ENCODE data around the gene MESP1. TPM values are rescaled to one million over a fixed set of nuclear protein-coding genes. Genes with fewer than 3 reads are reported as not detected.
"Not testable (repeated sequence)": the region's sequence is repeated elsewhere in the genome, so short reads cannot be mapped to it uniquely, and the experiment has no call there.

MESP1 gene
- total RNA-seq, 6 experiments from 2014 or later, result 0.86 to 3.0 (median 2.1) TPM

DNA sequence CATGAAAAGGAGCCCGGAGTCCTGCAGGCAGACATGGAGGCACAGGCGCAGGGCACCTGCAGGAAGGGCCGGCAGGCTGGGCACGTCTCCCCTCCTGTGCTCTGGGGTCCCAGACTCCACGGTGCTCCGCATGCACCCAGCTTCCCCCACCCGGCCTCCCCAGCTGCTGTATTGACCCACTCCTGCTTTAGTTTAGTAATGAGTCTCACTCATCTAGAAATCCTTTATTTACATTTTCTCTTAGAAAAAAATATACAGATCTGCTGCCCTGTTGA lies 33.6 kb upstream of the MESP1 start:
- ATAC-seq, result no peak
- peaks cover 0 to 35% (median 17%) of the 10 kb centered on the region in 4 donors for H3K4me1 ChIP-seq
- no peaks in the 10 kb centered on the region for H3K27me3 ChIP-seq
- H3K4me3 ChIP-seq, result no peak overlapping the region
- H3K27ac ChIP-seq, result peak overlapping the region in 1 of 3 donors; percentile 45
- H3K9me3 ChIP-seq, result no peaks in the 10 kb centered on the region
- H3K36me3 ChIP-seq, result peaks cover 0 to 31% (median 20%) of the 10 kb centered on the region in 4 donors
- TF ChIP-seq, protein P1, sequence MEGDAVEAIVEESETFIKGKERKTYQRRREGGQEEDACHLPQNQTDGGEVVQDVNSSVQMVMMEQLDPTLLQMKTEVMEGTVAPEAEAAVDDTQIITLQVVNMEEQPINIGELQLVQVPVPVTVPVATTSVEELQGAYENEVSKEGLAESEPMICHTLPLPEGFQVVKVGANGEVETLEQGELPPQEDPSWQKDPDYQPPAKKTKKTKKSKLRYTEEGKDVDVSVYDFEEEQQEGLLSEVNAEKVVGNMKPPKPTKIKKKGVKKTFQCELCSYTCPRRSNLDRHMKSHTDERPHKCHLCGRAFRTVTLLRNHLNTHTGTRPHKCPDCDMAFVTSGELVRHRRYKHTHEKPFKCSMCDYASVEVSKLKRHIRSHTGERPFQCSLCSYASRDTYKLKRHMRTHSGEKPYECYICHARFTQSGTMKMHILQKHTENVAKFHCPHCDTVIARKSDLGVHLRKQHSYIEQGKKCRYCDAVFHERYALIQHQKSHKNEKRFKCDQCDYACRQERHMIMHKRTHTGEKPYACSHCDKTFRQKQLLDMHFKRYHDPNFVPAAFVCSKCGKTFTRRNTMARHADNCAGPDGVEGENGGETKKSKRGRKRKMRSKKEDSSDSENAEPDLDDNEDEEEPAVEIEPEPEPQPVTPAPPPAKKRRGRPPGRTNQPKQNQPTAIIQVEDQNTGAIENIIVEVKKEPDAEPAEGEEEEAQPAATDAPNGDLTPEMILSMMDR (IDR thresholded peaks at IDR 0.05), result no peak
- TF ChIP-seq POLR2A (IDR thresholded peaks at IDR 0.05), result no peak
- peak in 1 of 3 donors; percentile 41 for DNase-seq
- 86% methylated on average over 1 of the region's 7 CpGs for WGBS (ENCODE audit: insufficient coverage, low coverage, low lambda C conversion rate, missing lambda C conversion rate)
- intact Hi-C loops (cut with DNase I), result no loop called here

DNA sequence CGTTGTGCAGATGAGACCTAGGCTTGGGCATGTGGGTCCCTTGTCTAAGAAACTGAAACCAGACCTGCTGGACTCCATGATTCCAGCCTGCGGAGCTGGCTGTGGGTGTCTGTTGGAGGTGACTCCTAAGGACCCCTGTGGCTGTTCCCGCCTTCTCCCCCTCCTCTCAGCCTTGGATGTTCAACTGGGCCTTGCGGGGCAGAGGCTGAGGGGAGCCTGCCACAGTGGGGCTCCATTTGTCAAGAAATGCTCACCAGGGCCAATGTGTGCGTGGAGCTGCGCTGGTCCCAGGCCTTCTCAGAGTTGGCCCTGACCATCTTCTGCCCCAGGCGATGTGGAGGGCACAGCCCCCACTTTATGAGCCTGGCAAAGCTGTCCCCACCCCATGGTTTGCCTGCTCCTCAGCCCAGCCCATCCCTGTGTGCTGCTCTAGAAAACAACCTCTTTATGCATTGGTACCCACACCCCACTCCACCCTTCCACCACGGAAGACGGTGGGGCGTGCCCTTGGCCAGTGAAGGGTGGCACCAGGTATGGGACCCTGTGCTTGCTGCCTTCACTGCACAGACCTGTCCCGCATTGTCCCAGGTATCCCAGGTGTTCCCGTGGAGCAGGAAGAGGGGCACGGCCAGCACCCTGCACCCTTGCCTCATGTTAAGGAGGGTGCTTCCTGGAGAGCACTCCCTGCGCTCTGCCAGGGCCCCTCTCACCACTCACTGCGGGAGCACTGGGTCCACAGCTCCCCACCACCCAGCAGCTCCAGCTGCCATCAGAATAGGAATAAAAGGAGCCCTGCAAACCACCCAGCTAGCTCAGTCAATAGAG lies 33.0 kb upstream of the MESP1 start:
- peak overlapping the region in 1 of 3 donors; percentile 45 for H3K27ac ChIP-seq
- H3K9me3 ChIP-seq, result no peaks in the 10 kb centered on the region
- H3K36me3 ChIP-seq, result peaks cover 0 to 26% (median 17%) of the 10 kb centered on the region in 4 donors
- TF ChIP-seq POLR2A (IDR thresholded peaks at IDR 0.05), result no peak
- TF ChIP-seq, protein P1 (IDR thresholded peaks at IDR 0.05), result no peak
- no peak overlapping the region for H3K4me3 ChIP-seq
- peaks cover 0 to 35% (median 17%) of the 10 kb centered on the region in 4 donors for H3K4me1 ChIP-seq
- DNase-seq, result peak in 1 of 3 donors; percentile 44
- no peaks in the 10 kb centered on the region for H3K27me3 ChIP-seq
- no peak for ATAC-seq
- 89% methylated on average over 3 of the region's 15 CpGs for WGBS (ENCODE audit: insufficient coverage, low coverage, low lambda C conversion rate, missing lambda C conversion rate)
- intact Hi-C loops (cut with DNase I), result no loop called here

DNA sequence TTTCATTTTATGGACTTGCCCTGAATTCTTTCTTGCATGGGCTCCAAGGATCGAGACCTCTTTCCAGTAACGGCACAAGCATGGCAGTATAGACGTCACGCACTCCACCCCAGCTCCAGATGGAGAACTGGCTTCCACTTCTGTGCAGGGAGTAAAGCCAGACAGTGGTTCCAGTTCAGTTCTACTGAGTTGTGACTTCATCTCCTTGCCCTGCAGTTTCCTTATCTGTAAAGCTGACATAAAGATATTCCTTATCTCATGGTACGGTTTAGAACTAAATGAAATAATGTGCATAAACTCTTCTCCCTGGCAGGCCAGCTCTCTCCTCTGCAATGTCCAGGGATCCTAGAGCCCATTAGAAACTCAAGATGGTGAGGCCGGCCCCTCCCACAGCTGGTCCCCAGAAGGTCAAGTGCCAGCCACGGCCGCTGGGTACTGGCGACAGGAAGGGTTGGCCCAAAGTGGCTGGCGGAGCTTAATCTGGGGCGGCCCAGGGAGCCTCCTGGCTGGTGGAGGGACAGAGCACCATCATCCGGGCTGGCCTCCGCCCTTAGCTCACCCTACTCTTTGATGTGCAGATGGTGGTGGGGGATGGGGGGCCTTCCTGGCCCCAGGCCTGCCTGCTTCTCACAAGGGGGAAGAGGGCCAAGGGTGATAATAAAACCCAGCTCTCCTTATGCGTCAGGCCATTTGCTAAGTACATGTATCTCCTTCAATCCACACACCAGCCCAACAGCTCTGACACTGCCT lies 32.2 kb upstream of the MESP1 start:
- WGBS (ENCODE audit: insufficient coverage, low coverage, low lambda C conversion rate, missing lambda C conversion rate), result 69% methylated on average over 5 of the region's 14 CpGs
- no peaks in the 10 kb centered on the region for H3K27me3 ChIP-seq
- ATAC-seq (peak in 2 of 4 donors; percentile 2 to 8), DNase-seq (peak in 1 of 3 donors; percentile 47)
- H3K9me3 ChIP-seq, result no peaks in the 10 kb centered on the region
- H3K4me3 ChIP-seq, result no peak overlapping the region
- no peak overlapping the region for H3K27ac ChIP-seq
- TF ChIP-seq, protein P1 (IDR thresholded peaks at IDR 0.05), result no peak
- TF ChIP-seq POLR2A (IDR thresholded peaks at IDR 0.05), result no peak
- peaks cover 0 to 18% (median 9%) of the 10 kb centered on the region in 4 donors for H3K36me3 ChIP-seq
- intact Hi-C loops (cut with DNase I), result no loop called here
- H3K4me1 ChIP-seq, result peaks cover 0 to 35% (median 17%) of the 10 kb centered on the region in 4 donors

DNA sequence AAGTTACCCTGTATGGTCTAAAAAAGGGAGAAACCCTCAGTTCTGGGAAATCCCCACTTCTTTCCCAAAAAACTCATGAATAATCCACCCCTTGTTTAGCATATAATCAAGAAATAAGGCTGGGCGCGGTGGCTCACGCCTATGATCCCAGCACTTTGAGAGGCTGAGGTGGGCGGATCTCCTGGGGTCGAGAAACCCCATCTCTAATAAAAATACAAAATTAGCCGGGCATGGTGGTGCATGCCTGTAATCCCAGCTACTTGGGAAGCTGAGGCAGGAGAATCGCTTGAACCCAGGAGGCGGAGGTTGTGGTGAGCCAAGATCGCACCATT lies 31.5 kb upstream of the MESP1 start:
- WGBS (ENCODE audit: insufficient coverage, low coverage, low lambda C conversion rate, missing lambda C conversion rate), result 93% methylated on average over 6 of the region's 9 CpGs
- H3K4me1 ChIP-seq, result peaks cover 0 to 35% (median 17%) of the 10 kb centered on the region in 4 donors
- intact Hi-C loops (cut with DNase I), result not testable (repeated sequence)

More for the DNA sequence above, 31.5 kb upstream of the MESP1 start:
- not testable (repeated sequence) for ATAC-seq, H3K4me3 ChIP-seq, H3K9me3 ChIP-seq, H3K27me3 ChIP-seq, H3K27ac ChIP-seq
- peaks cover 0 to 11% (median 5%) of the 10 kb centered on the region in 4 donors for H3K36me3 ChIP-seq
- peak in 1 of 3 donors; percentile 9 for DNase-seq

Data from right lobe of liver (tissue), 6 donors.